Ishikawa (cell line): Measurements from ENCODE around the gene STX18.

Experiments
- CEBPB ChIP-seq: IDR thresholded peaks from 2 replicates; pipeline ENCODE4 v1.6.1; 2012
- EGR1 ChIP-seq: IDR thresholded peaks from 2 replicates; pipeline ENCODE4 v1.6.1; 2012
- EP300 ChIP-seq: IDR thresholded peaks from 2 replicates; pipeline ENCODE4 v1.6.1; 2012; ENCODE audit warnings: borderline replicate concordance
- NFIC ChIP-seq: IDR thresholded peaks from 2 replicates; pipeline ENCODE4 v1.6.1; 2012
- RAD21 ChIP-seq: IDR thresholded peaks from 2 replicates; pipeline ENCODE4 v1.6.1; 2012; ENCODE audit warnings: low read depth
- TAF1 ChIP-seq: IDR thresholded peaks from 2 replicates; pipeline ENCODE4 v1.6.1; 2012; ENCODE audit warnings: low read depth, mild to moderate bottlenecking
- ZBTB7A ChIP-seq: IDR thresholded peaks from 2 replicates; pipeline ENCODE4 v1.6.1; 2012; ENCODE audit warnings: low read depth
- TF ChIP-seq, protein P1 (sequence below): IDR thresholded peaks from 2 replicates; pipeline ENCODE4 v1.6.1; 2012; ENCODE audit warnings: low read depth, mild to moderate bottlenecking
- TF ChIP-seq, protein P2 (sequence below): IDR thresholded peaks from 2 replicates; pipeline ENCODE4 v1.6.1; 2012
- TF ChIP-seq, protein P3 (sequence below): IDR thresholded peaks from 2 replicates; pipeline ENCODE4 v1.6.1; 2012

DNA sequence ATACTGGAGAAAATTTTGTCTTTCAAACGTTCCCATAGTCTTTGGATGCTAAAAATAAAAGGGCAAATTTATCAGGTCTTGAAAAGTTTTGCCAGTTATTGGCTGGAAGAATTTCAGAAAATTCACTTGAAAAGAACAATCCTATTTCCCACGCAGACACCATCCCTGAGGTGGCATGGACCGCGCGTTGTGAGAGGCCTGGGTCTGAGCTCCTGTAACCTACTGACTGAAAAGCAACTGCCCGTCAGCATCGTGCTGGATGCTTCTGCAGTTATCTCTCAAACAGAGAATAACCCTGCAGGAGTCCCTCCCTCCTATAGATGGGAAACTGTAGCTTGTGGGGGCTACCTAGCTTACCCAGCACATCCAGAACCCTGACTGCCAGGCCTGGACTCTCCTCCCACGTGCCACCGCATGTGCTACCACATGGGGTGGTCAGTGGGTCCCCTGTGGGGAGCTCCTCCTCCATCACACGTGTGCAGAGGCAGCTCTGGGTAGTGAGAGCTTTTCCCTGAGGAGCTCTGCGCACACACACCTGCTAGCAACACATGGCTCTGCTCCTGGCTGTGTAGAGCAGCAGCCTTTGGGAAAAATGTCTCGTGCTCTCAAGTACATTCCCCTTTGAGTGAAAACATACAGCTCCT lies 118.9 kb downstream of the STX18 start:
- TF ChIP-seq NFIC (no peak), EP300 (no peak), EGR1 (no peak), CEBPB (no peak), RAD21 (no peak), ZBTB7A (no peak), TAF1 (no peak)
- TF ChIP-seq, protein P1, sequence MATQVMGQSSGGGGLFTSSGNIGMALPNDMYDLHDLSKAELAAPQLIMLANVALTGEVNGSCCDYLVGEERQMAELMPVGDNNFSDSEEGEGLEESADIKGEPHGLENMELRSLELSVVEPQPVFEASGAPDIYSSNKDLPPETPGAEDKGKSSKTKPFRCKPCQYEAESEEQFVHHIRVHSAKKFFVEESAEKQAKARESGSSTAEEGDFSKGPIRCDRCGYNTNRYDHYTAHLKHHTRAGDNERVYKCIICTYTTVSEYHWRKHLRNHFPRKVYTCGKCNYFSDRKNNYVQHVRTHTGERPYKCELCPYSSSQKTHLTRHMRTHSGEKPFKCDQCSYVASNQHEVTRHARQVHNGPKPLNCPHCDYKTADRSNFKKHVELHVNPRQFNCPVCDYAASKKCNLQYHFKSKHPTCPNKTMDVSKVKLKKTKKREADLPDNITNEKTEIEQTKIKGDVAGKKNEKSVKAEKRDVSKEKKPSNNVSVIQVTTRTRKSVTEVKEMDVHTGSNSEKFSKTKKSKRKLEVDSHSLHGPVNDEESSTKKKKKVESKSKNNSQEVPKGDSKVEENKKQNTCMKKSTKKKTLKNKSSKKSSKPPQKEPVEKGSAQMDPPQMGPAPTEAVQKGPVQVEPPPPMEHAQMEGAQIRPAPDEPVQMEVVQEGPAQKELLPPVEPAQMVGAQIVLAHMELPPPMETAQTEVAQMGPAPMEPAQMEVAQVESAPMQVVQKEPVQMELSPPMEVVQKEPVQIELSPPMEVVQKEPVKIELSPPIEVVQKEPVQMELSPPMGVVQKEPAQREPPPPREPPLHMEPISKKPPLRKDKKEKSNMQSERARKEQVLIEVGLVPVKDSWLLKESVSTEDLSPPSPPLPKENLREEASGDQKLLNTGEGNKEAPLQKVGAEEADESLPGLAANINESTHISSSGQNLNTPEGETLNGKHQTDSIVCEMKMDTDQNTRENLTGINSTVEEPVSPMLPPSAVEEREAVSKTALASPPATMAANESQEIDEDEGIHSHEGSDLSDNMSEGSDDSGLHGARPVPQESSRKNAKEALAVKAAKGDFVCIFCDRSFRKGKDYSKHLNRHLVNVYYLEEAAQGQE, result no peak
- TF ChIP-seq, protein P2, sequence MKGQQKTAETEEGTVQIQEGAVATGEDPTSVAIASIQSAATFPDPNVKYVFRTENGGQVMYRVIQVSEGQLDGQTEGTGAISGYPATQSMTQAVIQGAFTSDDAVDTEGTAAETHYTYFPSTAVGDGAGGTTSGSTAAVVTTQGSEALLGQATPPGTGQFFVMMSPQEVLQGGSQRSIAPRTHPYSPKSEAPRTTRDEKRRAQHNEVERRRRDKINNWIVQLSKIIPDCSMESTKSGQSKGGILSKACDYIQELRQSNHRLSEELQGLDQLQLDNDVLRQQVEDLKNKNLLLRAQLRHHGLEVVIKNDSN, result no peak
- TF ChIP-seq, protein P3, sequence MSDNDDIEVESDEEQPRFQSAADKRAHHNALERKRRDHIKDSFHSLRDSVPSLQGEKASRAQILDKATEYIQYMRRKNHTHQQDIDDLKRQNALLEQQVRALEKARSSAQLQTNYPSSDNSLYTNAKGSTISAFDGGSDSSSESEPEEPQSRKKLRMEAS, result no peak
